HG03571 (cell line): ENCODE measurements around the gene ZNF497.

Experiments
- ATAC-seq: cut with Tn5 transposase; IDR thresholded peaks from one replicate; pipeline ENCODE4 v1.9.1; 2021; ENCODE audit not compliant: unreplicated experiment

The ZNF497 gene

GRCh38 chr19:58368561-58369360 is 6.2 kb upstream of the ZNF497 start:
- ATAC-seq = no peak

- ATAC-seq = no peak
Observed at GRCh38 chr19:58367698-58368454, 5.3 kb upstream of the ZNF497 start.

- no peak for ATAC-seq
Observed at GRCh38 chr19:58366585-58367430, 4.3 kb upstream of the ZNF497 start.

GRCh38 chr19:58364146-58364545 is 1.6 kb upstream of the ZNF497 start:
- ATAC-seq = no peak

DNA sequence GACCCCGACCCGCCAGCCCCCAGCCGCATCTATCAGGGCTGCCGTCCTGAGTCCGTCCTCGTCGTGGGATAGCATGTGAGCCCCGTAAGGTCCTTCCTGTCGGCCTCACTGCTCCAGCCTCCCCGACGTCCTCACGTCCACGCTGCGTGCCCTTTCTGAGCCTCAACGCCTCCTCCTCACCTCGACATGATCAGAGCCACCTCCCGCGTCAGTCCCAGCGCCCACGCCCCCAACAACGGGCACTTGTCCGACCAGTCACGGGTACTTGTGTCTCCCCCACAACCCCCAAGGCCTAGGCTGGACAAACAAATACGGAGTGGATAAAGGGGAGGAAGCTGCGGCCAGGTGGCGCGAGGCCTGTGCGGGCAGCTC is 665 bp downstream of the ZNF497 start:
- peak; percentile 8 for ATAC-seq

- ATAC-seq = no peak
Observed at GRCh38 chr19:58357481-58358145, 4.9 kb downstream of the ZNF497 start.

DNA sequence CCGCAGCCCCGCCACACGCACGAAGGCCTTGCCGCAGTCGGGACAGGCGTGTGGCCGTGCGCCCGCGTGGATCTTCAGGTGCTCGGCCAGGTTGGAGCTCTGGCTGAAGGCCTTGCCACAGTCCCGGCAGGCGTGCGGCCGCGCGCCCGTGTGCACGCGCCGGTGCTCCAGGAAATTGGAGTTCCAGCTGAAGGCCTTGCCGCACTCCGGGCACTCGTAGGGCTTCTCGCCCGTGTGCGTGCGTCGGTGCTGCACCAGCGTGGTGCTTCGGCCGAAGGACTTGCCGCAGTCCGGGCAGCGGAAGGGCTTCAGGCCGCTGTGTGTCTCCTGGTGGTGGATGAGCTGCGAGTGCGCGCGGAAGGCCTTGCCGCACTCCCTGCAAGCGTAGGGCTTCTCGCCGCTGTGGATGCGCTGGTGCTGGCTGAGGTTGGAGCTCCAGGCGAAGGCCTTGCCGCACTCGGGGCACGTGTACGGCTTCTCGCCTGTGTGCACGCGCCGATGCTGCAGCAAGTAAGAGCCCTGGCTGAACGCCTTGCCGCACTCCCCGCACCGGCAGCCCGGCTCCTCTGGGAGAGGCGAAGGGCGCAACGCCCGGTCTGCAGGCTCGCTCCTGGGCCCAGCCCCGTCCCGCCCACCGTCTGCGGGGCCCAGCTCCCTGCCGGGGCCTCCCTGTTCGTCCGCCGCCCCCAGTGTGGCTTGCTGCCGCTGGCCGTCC is 5.6 kb downstream of the ZNF497 start:
- ATAC-seq = no peak

DNA sequence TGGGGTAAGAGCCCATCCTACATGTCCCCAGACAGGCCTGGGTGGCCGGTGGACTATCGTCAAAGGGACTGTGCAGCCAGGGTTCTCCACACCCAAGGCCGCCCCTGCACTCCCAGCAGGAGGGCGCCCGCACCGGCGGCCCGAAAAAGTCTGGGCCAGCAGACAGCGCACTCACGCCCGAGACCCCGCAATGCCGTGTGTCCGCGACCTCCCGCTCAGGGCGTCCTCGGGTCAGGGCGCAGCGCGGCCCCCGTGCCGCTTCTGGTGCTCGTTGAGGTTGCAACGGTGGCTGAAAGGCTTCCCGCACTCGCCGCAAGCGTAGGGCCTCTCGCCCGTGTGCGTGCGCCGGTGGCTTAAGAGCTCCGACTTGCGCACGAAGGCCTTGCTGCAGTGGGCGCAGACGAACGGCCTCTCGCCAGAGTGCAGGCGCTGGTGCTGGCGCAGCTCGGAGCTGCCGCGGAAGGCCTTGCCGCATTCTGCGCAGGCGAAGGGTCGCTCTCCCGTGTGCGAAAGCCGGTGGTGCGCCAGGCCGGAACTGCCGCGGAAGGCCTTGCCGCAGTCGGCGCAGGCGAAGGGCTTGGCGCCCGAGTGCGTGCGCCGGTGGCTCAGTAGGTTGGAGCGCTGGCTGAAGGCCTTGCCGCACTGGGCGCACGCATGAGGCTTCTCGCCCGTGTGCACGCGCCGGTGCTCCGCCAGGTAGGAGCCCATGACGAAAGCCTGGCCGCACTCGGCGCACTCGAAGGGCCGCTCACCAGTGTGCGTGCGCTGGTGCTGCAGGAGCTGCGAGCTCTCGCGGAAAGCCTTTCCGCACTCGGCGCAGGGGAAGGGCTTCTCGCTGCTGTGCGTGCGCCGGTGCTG is 6.4 kb downstream of the ZNF497 start:
- no peak for ATAC-seq

- ATAC-seq = no peak
Observed at GRCh38 chr19:58355215-58355796, 7.2 kb downstream of the ZNF497 start.

- no peak for ATAC-seq
Observed at GRCh38 chr19:58354478-58355030, 8.0 kb downstream of the ZNF497 start.

GRCh38 chr19:58353717-58354477 is 8.7 kb downstream of the ZNF497 start:
- ATAC-seq = no peak

GRCh38 chr19:58352760-58353671 is 9.5 kb downstream of the ZNF497 start, which contains the start of gene A1BG:
Gene A1BG, minus strand, starts transcription at chr19:58353492. Its CDS starts 55 bp downstream, at chr19:58353437.
- no peak for ATAC-seq

- no peak for ATAC-seq
Observed at GRCh38 chr19:58351990-58352755, 10.4 kb downstream of the ZNF497 start.

GRCh38 chr19:58351558-58351878 is 11.0 kb downstream of the ZNF497 start:
- no peak for ATAC-seq

DNA sequence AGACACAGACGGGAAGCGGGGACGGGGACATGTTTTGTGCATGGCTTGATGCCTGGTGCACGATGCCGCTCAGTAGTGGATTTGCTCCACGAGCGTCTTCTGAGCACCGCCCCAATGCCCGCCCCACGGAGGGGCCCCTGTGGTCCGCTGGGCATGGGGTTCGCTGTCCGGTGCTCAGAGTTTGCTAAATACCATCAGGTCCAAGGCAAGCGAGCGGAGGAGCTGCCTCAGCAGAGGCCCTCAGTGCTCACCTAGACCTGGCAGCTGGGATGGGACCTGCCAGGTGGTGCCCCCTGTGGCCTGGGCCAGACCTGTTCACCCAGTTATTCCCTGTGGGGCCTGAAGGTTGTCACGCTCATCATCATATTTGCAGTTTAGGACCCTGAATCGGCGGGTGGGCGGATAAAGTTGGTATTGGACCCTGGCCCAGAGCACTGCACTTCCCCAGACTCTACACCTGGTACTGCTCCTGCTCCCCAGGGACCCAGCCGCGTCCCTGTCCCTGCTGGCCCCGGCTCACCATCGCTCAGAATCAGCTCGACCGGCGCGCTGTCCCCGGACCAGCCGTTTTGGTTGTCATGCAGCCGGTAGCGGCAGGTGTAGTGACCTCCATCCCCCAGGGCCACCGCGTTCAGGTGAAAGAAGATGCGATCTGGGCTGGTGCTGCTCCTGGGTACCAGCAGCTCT is 11.5 kb downstream of the ZNF497 start:
- no peak for ATAC-seq
